ENCODE results near the gene MSANTD4. TPM values are rescaled to one million over a fixed set of nuclear protein-coding genes. Genes with fewer than 3 reads are reported as not detected.
"Not testable (repeated sequence)": the region's sequence is repeated elsewhere in the genome, so short reads cannot be mapped to it uniquely, and the experiment has no call there.

MSANTD4 gene
- total RNA-seq, 1 donor from 2014 or later, result 19.2 TPM

- Histone ChIP-seq H3K27me3 (ENCODE audit: control insufficient read depth, insufficient read depth, low read length) (no peaks in the 10 kb centered on the region), H3K36me3 (ENCODE audit: control insufficient read depth, insufficient read depth, low read length) (peaks cover 3% of the 10 kb centered on the region), H3K4me3 (ENCODE audit: low read depth, low read length) (no peak overlapping the region)
- no peak for DNase-seq (ENCODE audit: low read depth)
- no peak for TF ChIP-seq CTCF (IDR thresholded peaks at IDR 0.05; ENCODE audit: insufficient read depth, low read length, severe bottlenecking)
- no peak for FAIRE-seq
Measured at GRCh38 chr11:106011481-106011880, 10.6 kb downstream of the MSANTD4 start.

DNA sequence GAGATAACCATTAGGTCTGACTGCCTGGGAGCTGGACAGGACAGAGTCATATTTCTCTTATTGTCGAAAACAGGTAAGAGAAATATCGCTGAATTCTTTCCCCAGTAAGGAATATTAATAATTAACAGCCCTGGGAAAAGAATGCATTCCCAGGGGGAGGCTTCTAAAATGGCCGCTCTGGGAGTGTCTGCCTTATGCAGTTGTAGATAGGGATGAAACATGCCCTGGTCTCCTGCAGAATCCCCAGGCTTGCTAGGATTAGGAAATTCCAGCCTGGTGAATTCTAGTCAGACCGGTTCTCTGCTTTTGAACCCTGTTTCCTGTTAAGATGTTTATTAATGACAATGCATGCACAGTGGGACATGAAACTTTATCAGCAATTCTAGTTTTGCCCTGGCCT lies 18.9 kb downstream of the MSANTD4 start:
- H3K4me3 ChIP-seq (ENCODE audit: low read depth, low read length); H3K27me3 ChIP-seq (ENCODE audit: control insufficient read depth, insufficient read depth, low read length); FAIRE-seq; DNase-seq (ENCODE audit: low read depth); H3K36me3 ChIP-seq (ENCODE audit: control insufficient read depth, insufficient read depth, low read length): not testable (repeated sequence)

- TF ChIP-seq CTCF (IDR thresholded peaks at IDR 0.05; ENCODE audit: insufficient read depth, low read length, severe bottlenecking), result no peak
Measured at GRCh38 chr11:106001304-106002012, 20.6 kb downstream of the MSANTD4 start.

GRCh38 chr11:105991888-105992287 lies 30.2 kb downstream of the MSANTD4 start:
- no peak for DNase-seq (ENCODE audit: low read depth)
- no peaks in the 10 kb centered on the region for H3K27me3 ChIP-seq (ENCODE audit: control insufficient read depth, insufficient read depth, low read length)
- TF ChIP-seq CTCF (IDR thresholded peaks at IDR 0.05; ENCODE audit: insufficient read depth, low read length, severe bottlenecking), result no peak
- H3K4me3 ChIP-seq (ENCODE audit: low read depth, low read length), result no peak overlapping the region
- no peak for FAIRE-seq
- no peaks in the 10 kb centered on the region for H3K36me3 ChIP-seq (ENCODE audit: control insufficient read depth, insufficient read depth, low read length)

More at GRCh38 chr11:106001304-106002012, 20.6 kb downstream of the MSANTD4 start:
- Histone ChIP-seq H3K36me3 (ENCODE audit: control insufficient read depth, insufficient read depth, low read length) (no peaks in the 10 kb centered on the region), H3K4me3 (ENCODE audit: low read depth, low read length) (no peak overlapping the region), H3K27me3 (ENCODE audit: control insufficient read depth, insufficient read depth, low read length) (no peaks in the 10 kb centered on the region)
- DNase-seq (ENCODE audit: low read depth), result peak; percentile 23
- no peak for FAIRE-seq

DNA sequence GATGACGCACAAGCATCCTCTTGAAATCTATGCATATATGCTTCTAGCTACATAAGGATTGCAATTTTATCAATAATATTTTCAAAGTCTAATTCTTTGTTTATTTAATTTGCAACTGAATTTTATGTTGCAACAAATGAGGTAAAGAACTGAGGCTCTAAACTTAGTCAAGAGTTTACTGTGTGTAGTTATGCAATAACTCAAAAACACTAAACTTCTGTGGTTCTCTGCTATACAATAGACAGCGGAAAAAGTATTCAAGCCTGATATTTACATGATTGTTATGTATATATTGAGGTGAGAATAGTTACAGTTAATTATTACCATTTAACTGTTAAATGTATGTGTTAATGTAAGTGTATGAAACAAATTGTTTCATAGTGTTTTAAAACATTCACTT lies 32.9 kb downstream of the MSANTD4 start:
- H3K36me3 ChIP-seq (ENCODE audit: control insufficient read depth, insufficient read depth, low read length), result no peaks in the 10 kb centered on the region
- no peaks in the 10 kb centered on the region for H3K27me3 ChIP-seq (ENCODE audit: control insufficient read depth, insufficient read depth, low read length)
- no peak for DNase-seq (ENCODE audit: low read depth)
- no peak for FAIRE-seq
- TF ChIP-seq CTCF (IDR thresholded peaks at IDR 0.05; ENCODE audit: insufficient read depth, low read length, severe bottlenecking), result no peak
- H3K4me3 ChIP-seq (ENCODE audit: low read depth, low read length), result no peak overlapping the region

DNA sequence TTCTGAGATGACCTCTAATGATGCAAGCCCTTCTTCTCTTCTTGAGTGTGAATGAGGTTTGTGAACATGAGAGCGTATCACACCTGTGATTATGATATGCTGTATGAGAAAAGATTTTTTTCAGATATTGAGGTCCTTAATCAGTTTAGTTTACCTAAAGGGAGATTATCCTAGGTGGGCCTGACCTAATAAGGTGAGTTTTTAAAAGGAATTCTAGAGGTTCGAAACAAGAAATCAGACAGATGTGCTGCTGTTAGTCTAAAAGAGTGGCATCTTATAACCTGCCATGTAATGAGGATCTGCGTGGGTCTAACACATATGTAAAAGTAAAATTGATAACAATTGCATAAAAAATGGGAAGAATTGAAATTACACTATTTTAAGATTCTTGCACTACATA lies 33.8 kb downstream of the MSANTD4 start:
- H3K27me3 ChIP-seq (ENCODE audit: control insufficient read depth, insufficient read depth, low read length), result no peaks in the 10 kb centered on the region
- H3K36me3 ChIP-seq (ENCODE audit: control insufficient read depth, insufficient read depth, low read length), result no peaks in the 10 kb centered on the region
- no peak overlapping the region for H3K4me3 ChIP-seq (ENCODE audit: low read depth, low read length)
- DNase-seq (ENCODE audit: low read depth) (no peak), FAIRE-seq (no peak)
- no peak for TF ChIP-seq CTCF (IDR thresholded peaks at IDR 0.05; ENCODE audit: insufficient read depth, low read length, severe bottlenecking)
